HG02870 (cell line): ENCODE data around the gene PTPRT.

Experiments used
- ATAC-seq: cut with Tn5 transposase; IDR thresholded peaks from one replicate; pipeline ENCODE4 v1.9.1; 2021; ENCODE audit warnings: mild to moderate bottlenecking, moderate library complexity; ENCODE audit not compliant: unreplicated experiment

The PTPRT gene

GRCh38 chr20:42429761-42430458 is 759.8 kb downstream of the PTPRT start:
- no peak for ATAC-seq

- ATAC-seq, result no peak
These were observed 769.7 kb downstream of the PTPRT start for GRCh38 chr20:42419814-42420532.

DNA sequence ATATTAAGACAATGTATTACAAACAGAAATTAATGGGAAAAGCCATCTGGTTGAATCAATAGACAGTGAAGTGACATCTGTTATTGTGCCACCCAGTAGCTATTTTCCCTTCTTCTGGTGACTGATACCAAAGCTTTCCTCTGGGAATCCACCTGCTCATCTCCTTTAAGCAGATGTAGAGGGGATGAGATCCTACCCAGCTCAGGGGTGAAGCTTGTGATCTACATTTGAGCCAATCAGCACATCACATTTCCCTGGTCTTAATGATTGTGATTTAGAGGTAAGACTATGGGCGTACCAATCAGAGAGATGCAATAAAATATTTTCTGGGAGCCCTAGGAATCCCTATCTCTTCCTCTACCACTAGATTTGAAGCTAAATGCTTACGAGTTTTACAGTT is 782.9 kb downstream of the PTPRT start:
- ATAC-seq, result no peak

DNA sequence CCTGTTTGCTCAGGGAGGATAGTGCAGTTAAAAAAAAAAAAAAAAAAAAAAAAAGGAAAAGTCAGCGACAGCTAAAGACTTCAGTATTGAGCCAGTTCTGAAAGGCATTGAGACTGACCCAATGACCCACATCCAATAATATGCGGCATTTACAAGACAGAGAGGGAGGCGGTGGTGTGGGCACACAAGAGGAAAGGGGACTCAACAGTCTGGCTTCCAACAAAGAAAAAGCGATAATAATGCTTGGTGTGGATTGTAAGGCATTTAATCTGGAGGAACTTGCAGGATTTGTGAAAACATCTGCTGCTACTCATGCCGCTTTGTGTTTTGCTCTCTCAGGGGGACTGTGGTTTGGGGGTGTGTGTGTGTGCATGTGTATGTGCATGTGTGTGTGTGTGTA is 787.3 kb downstream of the PTPRT start:
- no peak for ATAC-seq

DNA sequence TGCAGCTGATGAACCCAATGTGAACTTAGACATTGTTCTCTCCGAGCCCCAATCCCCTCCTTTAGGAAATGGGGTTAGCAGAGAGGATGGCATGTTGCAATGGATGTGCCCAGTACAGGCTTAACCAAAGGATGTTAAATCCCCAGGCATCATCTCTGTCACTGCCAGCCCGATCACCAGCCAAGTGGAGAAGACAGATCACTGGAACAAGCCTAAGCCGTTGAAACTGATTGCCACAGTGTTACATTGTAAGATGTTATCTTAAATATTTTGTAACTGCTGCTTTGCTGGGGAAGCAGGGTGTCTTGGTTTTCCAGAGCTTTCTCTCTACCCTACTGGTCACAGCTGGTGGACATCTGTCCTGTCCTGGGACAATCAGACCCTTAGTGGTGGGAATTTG is 788.1 kb downstream of the PTPRT start:
- ATAC-seq, result no peak

- no peak for ATAC-seq
These were observed 789.9 kb downstream of the PTPRT start for GRCh38 chr20:42399802-42400201.

- ATAC-seq, result no peak
These were observed 797.3 kb downstream of the PTPRT start for GRCh38 chr20:42392442-42392841.

DNA sequence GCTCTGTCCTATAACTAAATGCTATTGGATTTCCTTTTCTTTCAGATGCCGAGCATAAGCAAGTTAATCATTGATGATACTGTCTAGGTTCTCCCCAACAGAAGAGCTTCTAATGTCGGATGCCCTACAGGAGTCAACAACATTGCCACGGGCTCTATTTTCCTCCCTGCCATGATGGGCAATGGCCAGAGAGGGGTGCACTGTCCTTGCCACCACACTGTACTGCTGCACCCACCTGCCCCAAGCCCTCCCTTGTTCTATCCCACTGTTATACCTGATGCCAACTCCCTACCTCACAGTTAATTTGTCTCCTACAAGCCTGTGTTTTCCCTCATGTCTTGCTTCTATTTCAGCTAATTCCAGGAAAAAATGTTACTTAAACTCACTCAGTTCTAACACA is 797.9 kb downstream of the PTPRT start:
- ATAC-seq, result no peak

DNA sequence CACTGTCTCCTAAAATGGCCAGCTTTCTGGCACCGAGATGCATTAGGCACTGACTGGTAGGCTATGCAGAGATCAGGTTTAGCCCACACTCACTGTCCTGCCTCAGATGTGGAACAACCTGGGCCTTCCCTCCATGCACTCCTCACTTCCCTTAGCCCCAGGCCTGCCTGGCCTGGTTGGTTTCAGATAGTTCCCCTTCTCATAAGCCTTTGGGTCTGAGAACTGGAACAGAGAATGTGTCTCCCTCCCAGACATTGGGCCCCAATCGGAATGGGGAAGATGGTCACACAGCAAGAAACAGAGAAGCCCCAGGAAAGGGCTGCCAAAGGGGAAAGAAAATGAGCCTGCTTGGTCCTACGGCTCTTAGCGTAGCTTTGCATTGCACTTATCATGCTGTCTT is 809.4 kb downstream of the PTPRT start:
- ATAC-seq, result no peak

DNA sequence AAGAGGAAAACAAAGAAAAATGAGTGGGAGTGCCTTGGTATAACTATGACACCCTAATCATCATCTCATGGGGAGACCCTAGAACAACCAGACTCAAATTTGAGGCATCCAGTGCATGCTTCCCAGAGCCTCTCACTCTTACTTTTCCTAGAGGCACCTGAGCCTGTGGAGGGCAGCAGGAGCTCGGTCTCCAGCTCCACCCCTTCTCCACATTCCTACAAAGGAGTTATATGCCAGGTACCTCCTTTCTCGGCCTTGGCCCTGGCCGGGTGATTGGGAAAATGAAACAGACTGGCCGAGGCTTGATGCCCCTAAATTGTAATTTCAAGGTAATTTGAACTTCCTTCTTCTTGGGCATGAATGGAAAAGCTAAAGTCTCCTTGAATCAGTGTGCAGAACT is 810.3 kb downstream of the PTPRT start:
- ATAC-seq, result no peak

GRCh38 chr20:42378826-42379225 is 810.9 kb downstream of the PTPRT start:
- no peak for ATAC-seq

- no peak for ATAC-seq
These were observed 813.6 kb downstream of the PTPRT start for GRCh38 chr20:42376131-42376530.

DNA sequence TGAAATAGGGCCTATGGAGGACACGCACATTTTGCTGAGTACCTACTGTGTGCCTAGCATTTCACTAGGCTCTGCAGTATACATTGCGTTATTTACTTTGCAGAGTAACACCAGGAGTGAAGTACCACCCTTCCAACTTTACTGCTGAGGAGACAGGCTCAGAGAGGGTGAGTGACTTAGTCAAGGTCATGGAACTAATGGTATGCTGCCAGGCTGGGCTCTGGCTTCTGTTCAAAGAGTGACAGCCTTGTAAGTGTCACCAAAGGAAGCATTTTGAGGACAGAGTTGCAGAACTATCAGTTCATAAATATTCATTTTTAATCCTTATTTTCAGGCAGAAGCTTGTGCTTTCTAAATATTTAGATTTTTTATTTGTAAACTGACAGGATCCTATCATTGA is 816.7 kb downstream of the PTPRT start:
- ATAC-seq, result no peak

GRCh38 chr20:42370075-42370474 is 819.6 kb downstream of the PTPRT start:
- ATAC-seq, result no peak

DNA sequence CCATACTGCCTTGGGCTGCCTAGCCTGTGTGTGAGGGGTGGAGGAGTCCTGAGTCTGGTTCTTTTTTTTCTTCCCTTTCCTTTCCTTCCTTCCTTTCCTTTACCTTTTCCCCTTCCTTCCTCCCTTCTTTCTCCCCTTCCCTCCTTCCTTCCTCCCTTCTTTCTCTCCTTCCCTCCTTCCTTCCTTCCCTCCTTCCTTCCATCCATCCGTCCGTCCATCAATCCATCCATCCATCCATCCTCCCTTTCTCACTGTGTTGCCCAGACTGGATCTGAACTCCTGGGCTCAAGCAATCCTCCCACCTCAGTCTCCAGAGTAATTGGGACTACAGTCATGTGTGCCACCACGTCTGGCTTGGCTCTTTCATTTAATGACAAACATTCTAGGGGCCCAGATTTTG is 820.8 kb downstream of the PTPRT start:
- no peak for ATAC-seq

- no peak for ATAC-seq
These were observed 823.1 kb downstream of the PTPRT start for GRCh38 chr20:42366626-42367025.

GRCh38 chr20:42364446-42364845 is 825.3 kb downstream of the PTPRT start:
- ATAC-seq, result no peak

- ATAC-seq, result no peak
These were observed 828.2 kb downstream of the PTPRT start for GRCh38 chr20:42361402-42361970.

DNA sequence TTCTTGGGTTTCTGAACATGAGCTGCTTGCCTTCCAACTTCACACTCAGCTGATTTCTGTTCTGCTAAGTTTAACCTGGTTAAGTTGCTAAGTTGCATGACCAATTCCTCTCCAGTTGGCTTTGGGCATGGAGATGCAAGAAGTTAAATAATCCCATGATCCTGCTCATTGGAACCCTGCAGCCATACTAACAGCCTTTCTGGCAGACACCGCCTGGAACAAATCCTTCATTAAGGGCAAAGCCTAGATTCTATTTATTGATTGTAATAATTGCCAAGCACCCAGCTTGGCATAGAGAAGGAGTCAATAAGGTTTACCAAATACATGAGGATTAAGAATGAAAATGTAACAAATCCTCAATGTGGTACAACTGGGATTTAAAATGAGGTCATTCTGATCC is 829.1 kb downstream of the PTPRT start:
- ATAC-seq, result no peak

DNA sequence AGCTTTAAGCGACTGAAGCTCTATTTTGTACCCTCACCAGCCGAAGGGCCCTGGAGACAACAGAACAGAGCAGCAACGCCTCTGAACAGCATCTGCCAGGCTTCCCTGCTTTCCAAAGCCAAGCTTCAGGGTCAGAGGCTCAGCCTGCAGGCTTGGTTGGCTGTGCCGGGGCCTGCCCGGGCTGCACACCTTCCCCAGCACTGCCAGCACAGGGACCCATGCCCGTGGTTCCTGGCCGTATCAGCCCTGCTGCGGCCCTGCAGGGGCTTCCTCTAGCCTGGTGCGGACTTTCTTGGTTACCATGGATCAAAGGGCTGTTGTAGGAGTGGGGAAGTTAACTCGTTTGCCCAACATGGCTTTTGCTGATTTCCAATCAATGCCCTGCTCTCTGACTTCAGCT is 830.1 kb downstream of the PTPRT start:
- no peak for ATAC-seq

DNA sequence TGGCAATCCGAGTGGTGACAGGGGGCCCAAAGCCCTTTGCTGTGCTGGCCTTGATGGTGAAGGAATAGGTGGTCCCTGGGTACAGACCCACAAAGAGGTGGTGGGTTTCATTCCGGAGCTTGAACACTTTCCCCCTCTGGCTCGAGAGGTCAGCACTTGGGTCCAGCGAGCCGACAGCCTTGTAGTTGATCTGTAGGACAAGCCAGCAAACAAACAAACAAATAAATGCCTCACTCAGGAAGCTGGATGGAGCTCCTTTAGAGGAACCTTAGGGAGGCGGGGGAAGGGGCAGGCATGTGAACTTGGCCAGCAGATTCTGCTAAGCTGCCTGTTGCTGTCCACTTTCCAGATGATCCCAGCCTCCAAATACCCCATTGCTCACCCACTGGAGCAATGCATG is 837.6 kb downstream of the PTPRT start:
- no peak for ATAC-seq

GRCh38 chr20:42350521-42350920 is 839.2 kb downstream of the PTPRT start:
- no peak for ATAC-seq
